Thoracic aorta (tissue), 2 donors: ENCODE results near the gene CTNNBL1. TPM values are rescaled to one million over a fixed set of nuclear protein-coding genes. Genes with fewer than 3 reads are reported as not detected.

Experiments
- ATAC-seq: fragments of 150-250 bp; one replicate; pipeline ENCODE4 v1.8.0; 2017; ENCODE audit warnings: low read depth; ENCODE audit not compliant: insufficient number of reproducible peaks, low FRiP score
- DNase-seq: peaks from one replicate; pipeline ENCODE4 v3.0.0-alpha.2; 2020; ENCODE audit warnings: low spot score
- H3K27ac ChIP-seq, 2 donors: fragments of 200-600 bp; sonication (generic); 1 replicate in 1 of 2; 2 replicates in 1 of 2; pipeline ENCODE4 v1.5.1; 2016; ENCODE audit warnings: mild to moderate bottlenecking in 2 of 2, moderate library complexity in 2 of 2
- H3K27me3 ChIP-seq: fragments of 200-600 bp; sonication (generic); replicated peaks from 2 replicates; pipeline ENCODE4 v1.6.0; 2016; ENCODE audit warnings: mild to moderate bottlenecking; ENCODE audit not compliant: insufficient read depth
- H3K36me3 ChIP-seq: fragments of 200-600 bp; sonication (generic); one replicate; pipeline ENCODE4 v1.5.1; 2016
- H3K4me1 ChIP-seq, 2 donors: fragments of 200-600 bp; sonication (generic); 1 replicate in 1 of 2; 2 replicates in 1 of 2; pipeline versions ENCODE4 v1.5.1 to v1.6.0; 2016; ENCODE audit warnings: low read depth in 2 of 2, mild to moderate bottlenecking in 1 of 2; ENCODE audit not compliant: control insufficient read depth in 1 of 2
- H3K4me3 ChIP-seq: fragments of 200-600 bp; sonication (generic); 2 replicates; pipeline ENCODE4 v1.5.1; 2016; ENCODE audit warnings: mild to moderate bottlenecking
- H3K9me3 ChIP-seq: fragments of 200-600 bp; sonication (generic); 2 replicates; pipeline ENCODE4 v1.5.1; 2016
- CTCF ChIP-seq: fragments of 200-600 bp; sonication (generic); IDR thresholded peaks from one replicate; pipeline ENCODE4 v1.5.1; 2019; ENCODE audit warnings: antibody characterized with exemption
- total RNA-seq, 2 donors: library from RNA; depleted of rRNA; stranded (reverse); fragments of >200 nt; gene quantifications; one replicate each; pipeline versions ENCODE4 v1.1.0 to v1.2.3, GENCODE V29; 2016

CTNNBL1 gene
- total RNA-seq, 2 donors from 2014 or later = 22.6 to 34.3 TPM

- Histone ChIP-seq H3K4me1 (no peaks in the 10 kb centered on the region), H3K36me3 (peaks cover 25% of the 10 kb centered on the region), H3K27ac (no peak overlapping the region), H3K9me3 (no peaks in the 10 kb centered on the region), H3K4me3 (no peak overlapping the region), H3K27me3 (no peaks in the 10 kb centered on the region)
- TF ChIP-seq CTCF = no peak
- ATAC-seq (no peak), DNase-seq (no peak)
Measured at GRCh38 chr20:37867289-37868195, 173.7 kb downstream of the CTNNBL1 start.

GRCh38 chr20:37868851-37869333 lies 175.1 kb downstream of the CTNNBL1 start:
- Histone ChIP-seq H3K9me3 (no peaks in the 10 kb centered on the region), H3K4me1 (no peaks in the 10 kb centered on the region), H3K27me3 (no peaks in the 10 kb centered on the region), H3K4me3 (no peak overlapping the region), H3K36me3 (peaks cover 26% of the 10 kb centered on the region), H3K27ac (no peak overlapping the region)
- TF ChIP-seq CTCF = no peak
- ATAC-seq (no peak), DNase-seq (no peak)

GRCh38 chr20:37869334-37869861 lies 175.6 kb downstream of the CTNNBL1 start:
- Histone ChIP-seq H3K27me3 (no peaks in the 10 kb centered on the region), H3K4me1 (no peaks in the 10 kb centered on the region), H3K27ac (no peak overlapping the region), H3K4me3 (no peak overlapping the region), H3K36me3 (peaks cover 26% of the 10 kb centered on the region), H3K9me3 (no peaks in the 10 kb centered on the region)
- no peak for DNase-seq
- no peak for ATAC-seq
- no peak for TF ChIP-seq CTCF

- Histone ChIP-seq H3K36me3 (peaks cover 21% of the 10 kb centered on the region), H3K4me3 (no peak overlapping the region), H3K9me3 (no peaks in the 10 kb centered on the region), H3K27ac (no peak overlapping the region), H3K4me1 (no peaks in the 10 kb centered on the region), H3K27me3 (no peaks in the 10 kb centered on the region)
- DNase-seq = no peak
- ATAC-seq = no peak
- no peak for TF ChIP-seq CTCF
Measured at GRCh38 chr20:37870294-37870693, 176.5 kb downstream of the CTNNBL1 start.

- no peak for ATAC-seq
- H3K27ac ChIP-seq = no peak overlapping the region
- no peak overlapping the region for H3K4me3 ChIP-seq
- H3K4me1 ChIP-seq = no peaks in the 10 kb centered on the region
- no peaks in the 10 kb centered on the region for H3K9me3 ChIP-seq
- no peaks in the 10 kb centered on the region for H3K27me3 ChIP-seq
- no peak for DNase-seq
- no peak for TF ChIP-seq CTCF
- H3K36me3 ChIP-seq = peaks cover 19% of the 10 kb centered on the region
Measured at GRCh38 chr20:37871751-37872150, 177.9 kb downstream of the CTNNBL1 start.
